Measurements from ENCODE around the gene MOSMO.

DNA sequence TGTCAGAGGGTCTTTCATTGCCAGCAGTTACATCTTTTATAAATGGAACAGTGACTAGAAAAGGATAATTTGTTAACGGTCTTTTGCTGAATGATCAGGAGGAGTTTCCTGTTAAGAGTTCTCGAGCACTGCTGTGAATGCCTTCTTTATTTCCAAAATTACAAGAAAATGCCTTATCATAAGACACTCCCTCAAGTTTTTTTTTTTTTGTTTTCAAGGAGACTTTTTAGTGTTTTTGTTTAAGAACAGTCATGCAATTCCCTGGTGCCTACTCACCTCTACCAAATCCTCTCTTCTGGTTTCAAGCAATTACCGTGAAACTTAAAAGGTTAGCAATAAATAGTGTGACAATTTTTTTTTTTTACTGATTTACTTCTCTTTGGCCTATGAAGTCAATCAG lies 65.4 kb downstream of the MOSMO start:
- TF ChIP-seq, protein P1, sequence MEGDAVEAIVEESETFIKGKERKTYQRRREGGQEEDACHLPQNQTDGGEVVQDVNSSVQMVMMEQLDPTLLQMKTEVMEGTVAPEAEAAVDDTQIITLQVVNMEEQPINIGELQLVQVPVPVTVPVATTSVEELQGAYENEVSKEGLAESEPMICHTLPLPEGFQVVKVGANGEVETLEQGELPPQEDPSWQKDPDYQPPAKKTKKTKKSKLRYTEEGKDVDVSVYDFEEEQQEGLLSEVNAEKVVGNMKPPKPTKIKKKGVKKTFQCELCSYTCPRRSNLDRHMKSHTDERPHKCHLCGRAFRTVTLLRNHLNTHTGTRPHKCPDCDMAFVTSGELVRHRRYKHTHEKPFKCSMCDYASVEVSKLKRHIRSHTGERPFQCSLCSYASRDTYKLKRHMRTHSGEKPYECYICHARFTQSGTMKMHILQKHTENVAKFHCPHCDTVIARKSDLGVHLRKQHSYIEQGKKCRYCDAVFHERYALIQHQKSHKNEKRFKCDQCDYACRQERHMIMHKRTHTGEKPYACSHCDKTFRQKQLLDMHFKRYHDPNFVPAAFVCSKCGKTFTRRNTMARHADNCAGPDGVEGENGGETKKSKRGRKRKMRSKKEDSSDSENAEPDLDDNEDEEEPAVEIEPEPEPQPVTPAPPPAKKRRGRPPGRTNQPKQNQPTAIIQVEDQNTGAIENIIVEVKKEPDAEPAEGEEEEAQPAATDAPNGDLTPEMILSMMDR (IDR thresholded peaks at IDR 0.05), result no peak
- no peak for TF ChIP-seq POLR2A (IDR thresholded peaks at IDR 0.05)
